GM12874 (cell line): ENCODE data around the gene HOXB2.

Source experiments
- CTCF ChIP-seq: IDR thresholded peaks from 2 replicates; pipeline ENCODE4 v1.5.1; 2011; ENCODE audit warnings: low read depth, mild to moderate bottlenecking, control low read depth, low read length, moderate library complexity; ENCODE audit not compliant: insufficient read depth

HOXB2 gene

GRCh38 chr17:48543107-48543853 lies 1.6 kb downstream of the HOXB2 start:
- TF ChIP-seq CTCF, result peak; percentile 34

GRCh38 chr17:48542698-48543106 lies 2.2 kb downstream of the HOXB2 start:
- no peak for TF ChIP-seq CTCF

- no peak for TF ChIP-seq CTCF
Measured at GRCh38 chr17:48542114-48542656, 2.7 kb downstream of the HOXB2 start.

- no peak for TF ChIP-seq CTCF
Measured at GRCh38 chr17:48541577-48542113, 3.3 kb downstream of the HOXB2 start.

GRCh38 chr17:48541036-48541576 lies 3.8 kb downstream of the HOXB2 start:
- no peak for TF ChIP-seq CTCF

GRCh38 chr17:48540213-48540612 lies 4.7 kb downstream of the HOXB2 start:
- TF ChIP-seq CTCF, result no peak

- TF ChIP-seq CTCF, result no peak
Measured at GRCh38 chr17:48539177-48539576, 5.7 kb downstream of the HOXB2 start.
